ENCODE measurements around the gene SORCS2.

DNA sequence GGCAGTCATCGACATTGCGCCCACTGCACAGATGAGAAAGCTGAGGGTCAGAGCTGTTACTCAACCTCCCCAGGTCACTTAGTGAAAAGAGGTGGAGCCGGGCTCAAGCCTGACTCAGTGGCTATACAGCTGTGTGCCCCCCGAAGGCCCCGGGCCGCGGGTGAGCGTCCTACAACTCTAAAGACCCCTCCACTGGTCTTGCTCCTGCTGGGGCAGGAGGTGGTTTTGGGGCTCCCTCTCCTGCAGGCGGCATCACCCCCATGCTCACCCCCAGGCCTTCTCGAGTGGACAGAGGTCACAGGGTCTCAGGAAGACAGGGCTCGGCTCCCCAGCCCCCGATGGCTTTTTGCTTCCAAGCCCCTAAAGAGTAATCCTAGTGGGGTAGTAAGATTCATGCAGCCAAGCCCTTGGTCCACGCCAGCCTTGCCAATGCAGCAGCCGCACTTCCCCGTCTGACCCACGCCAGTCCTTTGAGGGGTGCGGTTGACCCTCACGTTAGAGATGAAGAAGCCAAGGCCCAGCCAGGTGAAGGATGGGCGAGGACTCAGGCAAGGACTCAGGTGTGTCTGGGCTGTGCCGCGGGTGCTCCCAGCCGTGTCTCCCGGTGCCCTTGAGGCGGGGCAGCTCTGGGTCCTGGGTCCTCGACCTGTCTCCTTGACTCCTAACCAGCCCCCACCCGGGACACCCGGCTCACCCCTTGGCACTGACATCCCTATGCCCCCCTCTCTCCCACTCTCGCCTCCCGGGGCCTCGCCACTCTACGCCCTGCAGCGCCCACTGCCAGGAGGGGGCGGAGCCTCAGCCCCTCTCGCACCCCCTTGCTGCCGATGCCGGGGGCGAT lies 547.0 kb downstream of the SORCS2 start:
- TF ChIP-seq EZH2phosphoT487 (IDR thresholded peaks at IDR 0.05; ENCODE audit: insufficient read depth, low read depth): no peak
- no peak for TF ChIP-seq EZH2 (IDR thresholded peaks at IDR 0.05; ENCODE audit: insufficient read depth, poor library complexity, severe bottlenecking)

All from GM23248 (cell line).